ENCODE results near the gene FERMT3.

DNA sequence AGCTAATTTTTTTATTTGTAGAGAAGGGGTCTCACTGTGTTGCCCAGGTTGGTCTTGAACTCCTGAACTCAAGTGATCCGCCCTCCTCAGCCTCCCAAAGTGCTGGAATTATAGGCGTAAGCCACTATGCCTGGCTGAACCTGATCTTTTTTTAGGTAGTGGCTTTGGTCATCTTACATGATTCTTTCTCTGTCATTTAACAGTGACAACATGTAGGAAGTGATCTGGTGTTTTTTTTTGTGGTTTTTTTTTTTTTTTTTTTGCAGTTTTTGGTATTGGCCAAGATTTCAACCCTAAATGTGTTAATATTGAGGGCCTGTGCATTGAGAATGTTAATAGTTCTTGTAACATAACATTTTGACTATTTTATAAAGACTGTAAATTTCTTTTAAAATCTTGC is 8.0 kb upstream of the FERMT3 start:
- TF ChIP-seq, protein P1, sequence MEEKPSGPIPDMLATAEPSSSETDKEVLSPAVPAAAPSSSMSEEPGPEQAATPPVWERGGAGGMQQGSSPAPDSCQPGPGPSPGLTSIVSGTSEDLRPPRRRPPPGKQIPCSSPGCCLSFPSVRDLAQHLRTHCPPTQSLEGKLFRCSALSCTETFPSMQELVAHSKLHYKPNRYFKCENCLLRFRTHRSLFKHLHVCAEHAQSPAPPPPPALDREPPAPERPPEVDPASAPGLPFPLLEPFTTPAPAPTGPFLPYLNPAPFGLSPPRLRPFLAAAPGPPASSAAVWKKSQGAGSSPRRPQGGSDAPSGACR (CRISPR knock-in tag; IDR thresholded peaks at IDR 0.05): no peak
- TF ChIP-seq RAD51 (IDR thresholded peaks at IDR 0.05; ENCODE audit: borderline replicate concordance): no peak
- no peak for TF ChIP-seq POLR2A (IDR thresholded peaks at IDR 0.05; ENCODE audit: insufficient read depth in 1 of 2, low read depth in 2 of 2, low read length in 2 of 2)
- TF ChIP-seq, protein P2, sequence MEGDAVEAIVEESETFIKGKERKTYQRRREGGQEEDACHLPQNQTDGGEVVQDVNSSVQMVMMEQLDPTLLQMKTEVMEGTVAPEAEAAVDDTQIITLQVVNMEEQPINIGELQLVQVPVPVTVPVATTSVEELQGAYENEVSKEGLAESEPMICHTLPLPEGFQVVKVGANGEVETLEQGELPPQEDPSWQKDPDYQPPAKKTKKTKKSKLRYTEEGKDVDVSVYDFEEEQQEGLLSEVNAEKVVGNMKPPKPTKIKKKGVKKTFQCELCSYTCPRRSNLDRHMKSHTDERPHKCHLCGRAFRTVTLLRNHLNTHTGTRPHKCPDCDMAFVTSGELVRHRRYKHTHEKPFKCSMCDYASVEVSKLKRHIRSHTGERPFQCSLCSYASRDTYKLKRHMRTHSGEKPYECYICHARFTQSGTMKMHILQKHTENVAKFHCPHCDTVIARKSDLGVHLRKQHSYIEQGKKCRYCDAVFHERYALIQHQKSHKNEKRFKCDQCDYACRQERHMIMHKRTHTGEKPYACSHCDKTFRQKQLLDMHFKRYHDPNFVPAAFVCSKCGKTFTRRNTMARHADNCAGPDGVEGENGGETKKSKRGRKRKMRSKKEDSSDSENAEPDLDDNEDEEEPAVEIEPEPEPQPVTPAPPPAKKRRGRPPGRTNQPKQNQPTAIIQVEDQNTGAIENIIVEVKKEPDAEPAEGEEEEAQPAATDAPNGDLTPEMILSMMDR (CRISPR knock-in tag; IDR thresholded peaks at IDR 0.05): no peak
- no peak for TF ChIP-seq KLF13 (CRISPR knock-in tag; IDR thresholded peaks at IDR 0.05)
- no peak for TF ChIP-seq NR2F1 (CRISPR knock-in tag; IDR thresholded peaks at IDR 0.05)
